CD4-positive, alpha-beta T cell treated with Interleukin-1 beta for 1 hour (primary cell): Measurements from ENCODE around the gene PGM1.

Source experiments
- DNase-seq, 2 donors: peaks; one replicate each; pipeline ENCODE4 v3.0.0-alpha.2; 2020 to 2022

PGM1 gene

DNA sequence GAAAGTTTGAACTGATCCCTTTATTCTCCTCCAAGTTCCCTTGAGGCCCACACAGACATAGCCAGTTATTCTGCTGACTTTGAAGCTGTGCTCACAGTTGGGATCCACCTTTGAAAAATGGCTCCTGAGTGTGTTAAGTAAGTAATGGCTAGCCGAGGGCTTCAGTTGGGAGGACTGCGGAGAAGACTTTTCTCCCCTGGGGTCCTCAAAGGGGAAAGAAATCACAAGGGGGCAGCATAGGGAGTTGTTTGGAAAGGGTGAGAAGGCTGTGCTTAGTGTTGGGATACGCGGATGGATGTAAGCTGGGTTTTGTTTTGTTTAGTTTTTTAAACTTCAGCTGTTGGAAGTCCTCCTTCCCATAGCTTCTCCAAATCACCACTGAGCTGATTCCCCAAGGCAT, 8.3 kb downstream of the PGM1 start:
- no peak for DNase-seq

GRCh38 chr1:63601912-63602311, 8.7 kb downstream of the PGM1 start:
- no peak for DNase-seq

DNA sequence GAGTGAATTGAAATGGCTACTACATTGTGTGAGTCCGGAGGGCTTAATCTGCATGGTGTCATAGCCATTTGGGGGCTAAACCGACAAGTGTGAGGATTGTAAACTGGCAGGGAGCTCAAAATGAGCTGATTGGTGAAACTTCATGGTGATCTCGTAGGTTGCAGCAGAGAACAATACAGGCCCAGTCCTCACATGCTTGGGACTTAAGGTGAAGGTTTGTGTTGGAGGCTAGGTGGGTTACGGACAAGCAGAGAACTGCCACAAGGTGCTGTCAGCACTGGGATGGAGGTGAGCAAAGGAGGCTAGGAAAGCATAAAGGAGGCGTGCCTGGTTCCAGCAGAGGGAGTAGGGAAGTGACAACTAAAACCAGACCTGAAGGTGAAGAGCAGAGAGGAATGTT, 9.4 kb downstream of the PGM1 start:
- DNase-seq: no peak

DNA sequence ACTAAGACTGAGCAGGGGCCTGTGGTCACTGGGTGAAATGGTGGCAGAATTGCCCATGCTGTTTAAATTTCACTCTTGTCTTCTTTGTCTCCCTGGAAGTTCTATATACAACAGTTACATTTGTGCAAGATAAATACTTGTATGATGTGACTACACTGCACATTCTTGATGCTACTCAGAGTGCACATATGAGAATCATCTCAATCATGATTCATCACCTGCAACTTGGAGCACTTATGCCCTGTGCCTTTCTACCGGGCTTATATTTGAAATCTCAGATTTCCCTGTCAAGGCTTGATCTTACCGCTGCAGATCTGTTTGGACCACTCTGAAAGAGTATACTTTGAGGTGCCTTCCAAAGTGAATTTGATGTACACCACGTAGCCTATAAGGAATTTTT, 10.6 kb downstream of the PGM1 start:
- no peak for DNase-seq

- DNase-seq: no peak
These were observed 14.1 kb downstream of the PGM1 start for GRCh38 chr1:63607322-63607721.

DNA sequence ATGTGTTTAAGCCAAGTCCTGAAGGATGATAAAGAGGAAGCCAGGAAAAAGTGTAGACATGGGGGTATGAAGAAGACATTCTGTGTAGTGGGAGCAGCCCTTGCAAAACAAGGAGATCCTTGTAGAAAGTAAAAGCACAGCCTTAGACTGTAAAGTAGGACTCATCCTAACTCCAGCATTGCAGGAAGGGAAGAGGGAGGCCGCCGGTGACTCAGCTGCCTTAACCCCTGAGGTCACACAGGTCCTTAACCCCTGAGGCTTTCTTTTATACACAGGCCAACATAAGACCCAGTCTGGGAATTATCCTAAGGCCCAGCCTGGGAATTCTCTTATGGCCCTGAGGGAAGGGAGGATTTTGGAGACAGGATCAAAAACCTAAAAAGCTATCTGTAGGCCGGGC, 18.0 kb downstream of the PGM1 start:
- no peak for DNase-seq

- no peak for DNase-seq
These were observed 19.4 kb downstream of the PGM1 start for GRCh38 chr1:63612564-63612963.

DNA sequence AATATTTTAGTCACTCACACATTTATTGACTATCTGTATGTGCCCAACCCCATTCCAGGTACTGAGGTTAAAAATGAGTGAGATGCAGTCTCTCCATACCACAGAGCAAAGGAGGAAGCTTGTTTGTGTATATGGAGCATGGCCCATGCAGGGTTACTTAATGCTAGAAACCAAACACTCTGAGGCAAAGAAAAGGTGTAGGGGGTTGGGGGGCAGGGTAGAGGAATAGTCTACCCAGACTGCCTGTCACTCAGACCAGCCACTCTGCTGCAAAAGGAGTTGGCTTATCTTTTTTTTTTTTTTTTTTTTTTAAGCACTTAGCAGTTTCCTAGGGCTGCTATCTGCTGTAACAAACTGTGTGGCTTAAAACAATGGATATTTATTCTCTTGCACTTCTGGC, 19.8 kb downstream of the PGM1 start:
- DNase-seq: no peak

DNA sequence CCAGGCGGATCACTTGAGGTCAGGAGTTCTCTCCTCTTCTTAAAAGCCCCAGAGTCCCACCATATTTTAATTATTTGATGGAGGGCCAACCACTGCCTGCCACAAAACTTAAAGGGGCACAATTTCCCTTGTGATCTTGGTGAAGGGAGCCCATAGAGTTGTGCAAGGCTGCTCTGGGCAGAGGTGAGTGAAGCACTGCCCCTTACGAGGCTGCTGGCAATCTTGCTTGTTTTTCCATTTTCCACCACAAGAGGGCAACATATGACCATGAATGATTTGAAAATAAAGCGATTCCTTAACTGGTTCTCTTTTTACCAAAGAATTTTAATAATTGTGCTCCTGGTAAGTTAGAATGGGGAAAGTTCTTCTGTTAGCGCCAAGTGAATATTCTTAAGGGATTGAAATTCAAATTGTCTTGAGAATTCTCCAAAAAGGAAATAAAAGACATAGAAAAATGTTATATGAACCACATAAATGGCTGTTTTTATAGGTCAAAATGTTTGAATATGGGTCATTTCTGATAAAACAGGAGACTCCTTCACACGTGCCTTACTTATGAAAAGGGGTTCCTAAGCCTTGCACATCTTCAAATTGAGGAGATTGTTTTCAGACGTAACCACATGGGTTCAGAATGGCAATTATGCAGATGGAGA, 22.7 kb downstream of the PGM1 start:
- peak; percentile 50 to 83 for DNase-seq

- DNase-seq: no peak
These were observed 24.2 kb downstream of the PGM1 start for GRCh38 chr1:63617450-63617849.

- no peak for DNase-seq
These were observed 24.8 kb downstream of the PGM1 start for GRCh38 chr1:63618011-63618410.

- DNase-seq: no peak
These were observed 26.3 kb downstream of the PGM1 start for GRCh38 chr1:63619558-63619957.

- no peak for DNase-seq
These were observed 27.5 kb downstream of the PGM1 start for GRCh38 chr1:63620671-63621070.

GRCh38 chr1:63621075-63621474, 27.9 kb downstream of the PGM1 start:
- no peak for DNase-seq

DNA sequence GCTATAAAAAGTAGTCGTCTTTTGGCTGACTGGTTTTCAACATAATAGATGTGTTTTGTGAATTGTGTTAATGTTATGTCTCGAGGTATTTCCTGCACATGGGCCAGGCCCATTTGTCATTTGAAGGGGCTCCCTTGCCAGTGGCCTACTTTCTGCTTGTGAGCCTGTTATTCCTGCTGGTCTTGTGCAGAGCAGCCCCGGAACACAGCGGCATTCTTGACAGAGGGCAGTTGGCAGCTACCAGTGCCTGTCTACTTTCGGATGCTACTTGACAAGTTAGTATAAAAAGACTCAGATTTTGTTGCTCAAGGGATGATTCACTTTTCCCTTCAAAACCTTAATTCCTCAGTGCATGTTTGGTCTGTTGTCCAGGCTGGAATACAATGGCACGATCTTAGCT, 28.5 kb downstream of the PGM1 start:
- DNase-seq: no peak

- no peak for DNase-seq
These were observed 29.8 kb downstream of the PGM1 start for GRCh38 chr1:63622849-63623566.

DNA sequence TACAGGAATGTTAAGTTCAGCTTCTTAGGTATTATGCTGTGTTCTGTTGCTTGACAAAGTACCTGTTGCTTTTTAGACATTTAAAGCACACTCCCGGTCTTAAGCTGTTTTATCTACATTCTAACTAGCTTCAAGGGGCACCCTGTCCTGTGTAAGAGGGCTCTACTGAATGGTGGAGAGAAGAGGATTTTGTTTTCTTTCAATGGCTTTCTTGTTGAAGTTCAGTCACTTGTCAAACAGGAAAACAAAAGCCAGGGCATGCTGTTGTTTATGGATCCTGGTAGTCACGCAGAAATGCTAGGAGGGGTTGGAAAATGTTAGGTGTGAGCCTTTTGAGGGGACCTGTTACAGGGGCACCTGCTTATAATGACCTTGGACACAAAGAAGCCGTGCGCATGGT, 30.7 kb downstream of the PGM1 start:
- DNase-seq: no peak

DNA sequence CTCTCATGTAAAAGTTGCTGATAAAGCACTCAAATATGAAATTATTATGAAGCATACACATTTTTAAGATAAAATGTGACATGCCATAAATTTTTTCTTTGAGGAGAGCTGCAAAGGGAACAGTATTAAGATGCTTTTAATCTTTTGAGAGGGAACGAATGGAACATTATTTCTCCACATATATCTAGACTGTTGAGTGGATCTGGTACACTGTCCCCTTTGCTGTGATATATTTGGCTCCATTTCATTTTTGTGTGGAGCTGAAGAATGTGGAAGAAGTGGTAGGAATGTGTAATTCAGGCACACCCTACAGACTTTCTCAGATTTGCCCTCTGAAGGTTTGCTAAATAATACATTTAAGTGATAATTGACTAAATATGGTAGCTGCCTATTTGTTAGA, 31.7 kb downstream of the PGM1 start:
- DNase-seq: no peak

- no peak for DNase-seq
These were observed 33.0 kb downstream of the PGM1 start for GRCh38 chr1:63626222-63626621.

DNA sequence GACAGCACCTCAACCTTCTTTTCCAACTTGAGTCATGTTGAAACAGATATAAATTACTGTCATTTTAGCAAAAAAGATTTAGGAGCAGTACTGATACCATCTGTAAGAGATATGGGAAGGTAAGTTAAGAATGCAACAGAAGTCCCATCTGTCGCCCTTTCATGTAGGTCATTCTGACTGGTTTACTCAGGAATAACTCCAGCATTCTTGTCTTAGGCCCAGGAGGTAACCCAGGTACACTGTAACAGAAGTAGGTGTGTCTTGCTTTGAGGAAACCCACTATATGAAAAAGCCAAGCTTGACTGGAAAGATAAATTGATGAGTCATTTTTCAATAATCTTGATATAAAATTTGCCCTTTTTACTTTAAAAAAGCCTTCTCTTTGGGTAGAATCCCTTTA, 35.4 kb downstream of the PGM1 start:
- DNase-seq: no peak

DNA sequence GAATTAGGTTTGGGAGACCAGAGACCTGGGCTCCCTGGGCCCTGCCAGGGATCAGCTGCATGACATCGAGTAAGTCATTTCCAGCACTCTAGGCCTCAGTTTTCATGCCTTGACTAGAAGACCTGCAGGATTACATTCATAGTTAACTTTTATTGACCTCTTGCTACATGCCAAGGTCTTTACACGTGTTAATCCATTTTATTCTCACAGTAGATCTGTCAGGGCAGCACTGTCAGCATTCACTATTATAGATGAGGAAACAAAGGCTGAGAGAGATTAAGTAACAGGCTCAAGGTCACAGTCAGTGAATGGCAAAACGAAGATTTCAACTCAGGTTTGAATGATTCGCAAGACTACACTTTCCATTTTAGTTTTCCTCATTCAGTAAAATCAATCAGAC, 37.0 kb downstream of the PGM1 start:
- DNase-seq: no peak

- no peak for DNase-seq
These were observed 37.5 kb downstream of the PGM1 start for GRCh38 chr1:63630666-63631065.

- no peak for DNase-seq
These were observed 38.9 kb downstream of the PGM1 start for GRCh38 chr1:63632110-63632509.

- no peak for DNase-seq
These were observed 40.1 kb downstream of the PGM1 start for GRCh38 chr1:63633281-63633680.

GRCh38 chr1:63634471-63634870, 41.3 kb downstream of the PGM1 start:
- DNase-seq: no peak
